Loucy (cell line): ENCODE results near the gene JARID2.
A peak's percentile ranks its signal among the peaks of the same experiment; 100 is the strongest.

Experiments used
- H2AFZ ChIP-seq: fragments of 200-600 bp; sonication (generic); 2 replicates; pipeline ENCODE4 v1.6.0; 2016; ENCODE audit warnings: antibody characterized with exemption, mild to moderate bottlenecking, low read length, moderate library complexity
- H3F3A ChIP-seq: fragments of 200-600 bp; 2 replicates; pipeline ENCODE4 v1.6.0; 2016; ENCODE audit warnings: antibody characterized with exemption, low read depth, mild to moderate bottlenecking
- H3K27me3 ChIP-seq: fragments of 200-600 bp; sonication (generic); 2 replicates; pipeline ENCODE4 v1.6.1; 2014; ENCODE audit warnings: low read length, mild to moderate bottlenecking; ENCODE audit not compliant: insufficient read depth, poor library complexity, severe bottlenecking
- H3K36me3 ChIP-seq: fragments of 200-600 bp; sonication (generic); 2 replicates; pipeline ENCODE4 v1.6.1; 2016; ENCODE audit warnings: low read length; ENCODE audit not compliant: insufficient read depth
- H3K4me1 ChIP-seq: fragments of 200-600 bp; sonication (generic); 2 replicates; pipeline ENCODE4 v1.5.1; 2014; ENCODE audit warnings: low read length, mild to moderate bottlenecking; ENCODE audit not compliant: insufficient read depth, poor library complexity, severe bottlenecking
- H3K4me2 ChIP-seq: fragments of 200-600 bp; sonication (generic); 2 replicates; pipeline ENCODE4 v1.6.0; 2014; ENCODE audit warnings: antibody characterized with exemption, low read length, low read depth, mild to moderate bottlenecking; ENCODE audit not compliant: poor library complexity, severe bottlenecking
- H3K4me3 ChIP-seq: fragments of 200-600 bp; sonication (generic); 2 replicates; pipeline ENCODE4 v1.5.1; 2014; ENCODE audit warnings: low read length, mild to moderate bottlenecking, mixed read lengths; ENCODE audit not compliant: poor library complexity, severe bottlenecking
- H3K79me2 ChIP-seq: fragments of 200-600 bp; sonication (generic); 2 replicates; pipeline ENCODE4 v1.6.1; 2014; ENCODE audit warnings: low read length; ENCODE audit not compliant: insufficient read depth
- H3K9ac ChIP-seq: fragments of 200-600 bp; sonication (generic); 2 replicates; pipeline ENCODE4 v1.6.0; 2014; ENCODE audit warnings: mild to moderate bottlenecking, low read depth, low read length, moderate library complexity; ENCODE audit not compliant: poor library complexity, severe bottlenecking
- H3K9me2 ChIP-seq: fragments of 200-600 bp; sonication (generic); replicated peaks from 2 replicates; pipeline ENCODE4 v1.6.1; 2016; ENCODE audit warnings: low read depth, low read length, mixed read lengths
- H3K9me3 ChIP-seq: fragments of 200-600 bp; sonication (generic); 2 replicates; pipeline ENCODE4 v1.6.1; 2014; ENCODE audit warnings: mild to moderate bottlenecking, antibody characterized with exemption, low read length, low read depth; ENCODE audit not compliant: insufficient read depth
- H4K20me1 ChIP-seq: fragments of 200-600 bp; sonication (generic); 2 replicates; pipeline ENCODE4 v1.6.0; 2014; ENCODE audit warnings: antibody characterized with exemption, low read length, mild to moderate bottlenecking; ENCODE audit not compliant: insufficient read depth, poor library complexity, severe bottlenecking
- CTCF ChIP-seq: fragments of 200-600 bp; sonication (generic); conservative IDR thresholded peaks from 2 replicates; pipeline ENCODE4 v1.5.1; 2014; ENCODE audit warnings: mild to moderate bottlenecking, antibody characterized with exemption, low read length
- EZH2phosphoT487 ChIP-seq: fragments of 200-600 bp; IDR thresholded peaks from 2 replicates; pipeline ENCODE4 v1.6.1; 2018; ENCODE audit warnings: antibody characterized with exemption, mild to moderate bottlenecking, moderate library complexity, borderline replicate concordance

The JARID2 gene

GRCh38 chr6:15253203-15254022 is 7.5 kb downstream of the JARID2 start:
- no peaks in the 10 kb centered on the region for H3K9me2 ChIP-seq
- H3K27me3 ChIP-seq = no peaks in the 10 kb centered on the region
- H3K4me3 ChIP-seq = peak overlapping the region; percentile 81
- peaks cover 96% of the 10 kb centered on the region for H4K20me1 ChIP-seq
- peaks cover 25% of the 10 kb centered on the region for H3K36me3 ChIP-seq
- H3K4me2 ChIP-seq = peak overlapping the region; percentile 91
- H3F3A ChIP-seq = peaks cover 5% of the 10 kb centered on the region; the same call in 1 of the 2 replicates
- peaks cover 97% of the 10 kb centered on the region for H3K79me2 ChIP-seq
- no peak for TF ChIP-seq CTCF
- TF ChIP-seq EZH2phosphoT487 = no peak
- H3K4me1 ChIP-seq = peaks cover 76% of the 10 kb centered on the region
- H3K9me3 ChIP-seq = no peaks in the 10 kb centered on the region
- H3K9ac ChIP-seq = peak overlapping the region; percentile 84
- no peak overlapping the region for H2AFZ ChIP-seq

GRCh38 chr6:15254070-15254975 is 8.5 kb downstream of the JARID2 start:
- Histone ChIP-seq H3K9me3 (no peaks in the 10 kb centered on the region), H3K9me2 (no peaks in the 10 kb centered on the region), H3K9ac (peak overlapping the region; percentile 84), H4K20me1 (peaks cover 97% of the 10 kb centered on the region), H3K4me2 (peak overlapping the region; percentile 91), H2AFZ (no peak overlapping the region), H3F3A (0 out of 2 replicates have a peak, but pooled peaks cover 2% of the 10 kb centered on the region), H3K4me1 (peaks cover 84% of the 10 kb centered on the region), H3K27me3 (no peaks in the 10 kb centered on the region), H3K79me2 (peaks cover 100% of the 10 kb centered on the region), H3K36me3 (peaks cover 29% of the 10 kb centered on the region), H3K4me3 (peak overlapping the region; percentile 81)
- TF ChIP-seq EZH2phosphoT487 (no peak), CTCF (peak; percentile 52)

GRCh38 chr6:15255481-15255880 is 9.6 kb downstream of the JARID2 start:
- peaks cover 100% of the 10 kb centered on the region for H3K79me2 ChIP-seq

More at GRCh38 chr6:15255481-15255880, 9.6 kb downstream of the JARID2 start:
- Histone ChIP-seq H2AFZ (no peak overlapping the region), H3F3A (no peaks in the 10 kb centered on the region), H3K4me3 (peak overlapping the region; percentile 81), H3K4me2 (peak overlapping the region; percentile 91), H3K9me2 (no peaks in the 10 kb centered on the region), H4K20me1 (peaks cover 97% of the 10 kb centered on the region), H3K9ac (peak overlapping the region; percentile 49), H3K27me3 (no peaks in the 10 kb centered on the region), H3K9me3 (no peaks in the 10 kb centered on the region), H3K36me3 (peaks cover 29% of the 10 kb centered on the region), H3K4me1 (peaks cover 88% of the 10 kb centered on the region)
- TF ChIP-seq EZH2phosphoT487 (no peak), CTCF (no peak)
